MCF 10A (cell line): ENCODE measurements around the gene PPP2R5C. TPM values are rescaled to one million over a fixed set of nuclear protein-coding genes. Genes with fewer than 3 reads are reported as not detected.

ENCODE experiments used
- BruUV-seq: library from RNA; stranded (reverse); fragments of 400-500 nt; replicated peaks from 2 replicates; lab custom pipeline; 2021; lab: Mats Ljungman, UMichigan
- CTCF ChIA-PET: fragments of 300-600 bp; sonication (Branson Sonifier 250); formaldehyde crosslinking; extraction: SDS; loops from one replicate; lab custom pipeline; 2021; ENCODE audit warnings: antibody characterized with exemption, inconsistent platforms; lab: Yijun Ruan, JAX
- POLR2A ChIA-PET: fragments of 300-600, 350-650 bp; sonication (Branson Sonifier 250); formaldehyde crosslinking; extraction: SDS; loops from one replicate; lab custom pipeline; 2020; ENCODE audit warnings: antibody characterized with exemption, inconsistent platforms; lab: Yijun Ruan, JAX
- DNase-seq: peaks from one replicate; pipeline ENCODE4 v3.0.0-alpha.2; 2018; ENCODE audit not compliant: unreplicated experiment
- H3K27ac Mint-ChIP-seq: one replicate; pipeline ENCODE4 v1.8.0; 2022; ENCODE audit warnings: mild to moderate bottlenecking, low read depth, mixed read lengths; ENCODE audit not compliant: unreplicated experiment
- H3K27me3 Mint-ChIP-seq: one replicate; pipeline ENCODE4 v1.8.0; 2022; ENCODE audit warnings: mixed read lengths; ENCODE audit not compliant: insufficient read depth, unreplicated experiment
- H3K36me3 Mint-ChIP-seq: one replicate; pipeline ENCODE4 v1.8.0; 2022; ENCODE audit warnings: mild to moderate bottlenecking, moderate library complexity, mixed read lengths; ENCODE audit not compliant: insufficient read depth, unreplicated experiment
- H3K4me1 Mint-ChIP-seq: one replicate; pipeline ENCODE4 v1.8.0; 2022; ENCODE audit warnings: mixed read lengths; ENCODE audit not compliant: insufficient read depth, unreplicated experiment
- H3K4me3 Mint-ChIP-seq: one replicate; pipeline ENCODE4 v1.8.0; 2022; ENCODE audit warnings: mild to moderate bottlenecking, moderate library complexity, mixed read lengths; ENCODE audit not compliant: unreplicated experiment
- H3K9me3 Mint-ChIP-seq: one replicate; pipeline ENCODE4 v1.8.0; 2022; ENCODE audit warnings: mixed read lengths; ENCODE audit not compliant: unreplicated experiment
- intact Hi-C: fragments of 100-400 bp; cut with micrococcal nuclease; formaldehyde crosslinking; loops from 2 replicates; pipeline ENCODE4 v1.14.1; 2022
- total RNA-seq: library from RNA; stranded (reverse); gene quantifications from 2 replicates; pipeline ENCODE4 v1.2.3, GENCODE V29; 2022
- TF ChIP-seq, protein P1 (sequence below): fragments of 200-600 bp; IDR thresholded peaks from one replicate; pipeline ENCODE4 v1.8.0; 2022; ENCODE audit warnings: antibody characterized with exemption, mild to moderate bottlenecking; ENCODE audit not compliant: unreplicated experiment

PPP2R5C gene
- total RNA-seq, 1 experiment from 2014 or later = 118 TPM

DNA sequence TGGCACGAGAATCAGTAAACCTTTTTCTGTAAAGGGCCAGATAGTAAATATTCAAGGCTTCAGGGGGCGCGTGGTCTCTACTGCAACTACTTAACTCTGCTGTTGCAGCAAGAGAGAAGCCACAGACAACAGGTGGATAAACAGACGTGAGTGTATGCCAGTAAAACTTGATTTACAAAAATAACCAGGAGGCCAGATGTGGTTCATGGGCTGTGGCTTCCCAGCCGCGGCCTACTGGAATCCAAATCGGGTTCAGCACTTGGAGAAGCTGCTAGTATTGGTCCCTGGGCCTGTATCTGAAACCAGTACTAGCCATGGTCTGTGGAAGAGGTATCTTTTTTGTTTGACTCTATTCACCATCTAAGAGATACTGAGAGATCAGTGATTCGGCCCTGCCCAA, 13.3 kb downstream of the PPP2R5C start:
- TF ChIP-seq, protein P1, sequence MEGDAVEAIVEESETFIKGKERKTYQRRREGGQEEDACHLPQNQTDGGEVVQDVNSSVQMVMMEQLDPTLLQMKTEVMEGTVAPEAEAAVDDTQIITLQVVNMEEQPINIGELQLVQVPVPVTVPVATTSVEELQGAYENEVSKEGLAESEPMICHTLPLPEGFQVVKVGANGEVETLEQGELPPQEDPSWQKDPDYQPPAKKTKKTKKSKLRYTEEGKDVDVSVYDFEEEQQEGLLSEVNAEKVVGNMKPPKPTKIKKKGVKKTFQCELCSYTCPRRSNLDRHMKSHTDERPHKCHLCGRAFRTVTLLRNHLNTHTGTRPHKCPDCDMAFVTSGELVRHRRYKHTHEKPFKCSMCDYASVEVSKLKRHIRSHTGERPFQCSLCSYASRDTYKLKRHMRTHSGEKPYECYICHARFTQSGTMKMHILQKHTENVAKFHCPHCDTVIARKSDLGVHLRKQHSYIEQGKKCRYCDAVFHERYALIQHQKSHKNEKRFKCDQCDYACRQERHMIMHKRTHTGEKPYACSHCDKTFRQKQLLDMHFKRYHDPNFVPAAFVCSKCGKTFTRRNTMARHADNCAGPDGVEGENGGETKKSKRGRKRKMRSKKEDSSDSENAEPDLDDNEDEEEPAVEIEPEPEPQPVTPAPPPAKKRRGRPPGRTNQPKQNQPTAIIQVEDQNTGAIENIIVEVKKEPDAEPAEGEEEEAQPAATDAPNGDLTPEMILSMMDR = no peak
- Mint-ChIP-seq H3K27me3 (no peaks in the 10 kb centered on the region), H3K27ac (no peak overlapping the region), H3K4me3 (no peak overlapping the region), H3K36me3 (no peaks in the 10 kb centered on the region), H3K9me3 (no peaks in the 10 kb centered on the region), H3K4me1 (peaks cover 14% of the 10 kb centered on the region)
- intact Hi-C loops = loop anchor here (10.0 kb wide), 2 partner anchors 110 to 540 kb away; partner anchors contain the start of gene ZNF839
- no peak for DNase-seq
- CTCF ChIA-PET = no interaction called here
- POLR2A ChIA-PET = no interaction called here
- no TSS peak for BruUV-seq

DNA sequence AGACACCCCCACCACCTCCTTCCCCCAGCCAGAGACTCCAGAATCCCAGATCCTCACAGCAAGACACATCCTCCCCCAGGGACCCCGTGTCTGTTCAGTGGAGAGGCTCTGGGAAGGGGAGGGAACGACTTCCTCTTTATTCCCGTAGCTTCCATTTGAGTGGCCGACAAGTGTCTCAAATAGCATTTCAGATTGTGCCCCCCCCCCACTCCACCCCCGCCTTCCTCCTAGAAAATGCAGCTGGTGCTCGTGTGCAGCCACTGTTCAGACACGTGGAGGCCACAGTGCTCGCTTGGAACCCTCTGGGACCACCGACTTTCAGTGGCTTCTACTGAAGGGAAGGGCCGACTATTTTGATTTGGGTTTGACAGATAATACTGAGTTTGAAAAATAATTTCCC, 14.3 kb downstream of the PPP2R5C start:
- no TSS peak for BruUV-seq
- no peaks in the 10 kb centered on the region for H3K9me3 Mint-ChIP-seq
- H3K4me1 Mint-ChIP-seq = peaks cover 13% of the 10 kb centered on the region
- no peaks in the 10 kb centered on the region for H3K36me3 Mint-ChIP-seq
- no peak overlapping the region for H3K27ac Mint-ChIP-seq
- ChIA-PET CTCF (no interaction called here), POLR2A (no interaction called here)
- H3K4me3 Mint-ChIP-seq = no peak overlapping the region
- no peak for DNase-seq
- H3K27me3 Mint-ChIP-seq = no peaks in the 10 kb centered on the region
- intact Hi-C loops = loop anchor here (10.0 kb wide), 2 partner anchors 109 to 539 kb away; partner anchors contain the start of gene ZNF839
- TF ChIP-seq, protein P1 = no peak

DNA sequence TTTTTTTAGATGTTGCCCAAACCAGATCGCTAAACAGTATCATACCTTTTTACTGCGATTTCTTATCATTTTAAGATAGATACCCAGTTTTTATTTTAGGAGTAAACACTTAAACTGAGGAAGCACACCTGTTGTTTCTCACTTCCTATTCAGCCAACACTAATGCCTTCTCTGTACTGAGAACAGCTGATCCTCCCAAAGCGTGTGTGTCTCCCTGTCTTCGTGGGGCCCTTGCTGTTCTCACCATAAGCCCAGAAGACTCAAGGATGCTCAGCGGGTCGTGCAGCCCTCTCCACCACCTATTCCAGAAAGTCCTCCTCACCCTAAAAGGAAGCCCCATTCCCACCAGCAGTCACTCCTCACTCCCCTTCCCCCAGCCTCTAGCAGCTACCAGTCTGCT, 14.8 kb downstream of the PPP2R5C start:
- CTCF ChIA-PET = no interaction called here
- intact Hi-C loops = loop anchor here (10.0 kb wide), 2 partner anchors 108 to 538 kb away; partner anchors contain the start of gene ZNF839
- TF ChIP-seq, protein P1 = no peak
- H3K36me3 Mint-ChIP-seq = no peaks in the 10 kb centered on the region
- DNase-seq = no peak
- POLR2A ChIA-PET = no interaction called here
- peaks cover 8% of the 10 kb centered on the region for H3K4me1 Mint-ChIP-seq
- H3K4me3 Mint-ChIP-seq = no peak overlapping the region
- no peaks in the 10 kb centered on the region for H3K27me3 Mint-ChIP-seq
- no peaks in the 10 kb centered on the region for H3K9me3 Mint-ChIP-seq
- H3K27ac Mint-ChIP-seq = no peak overlapping the region
- BruUV-seq = no TSS peak

DNA sequence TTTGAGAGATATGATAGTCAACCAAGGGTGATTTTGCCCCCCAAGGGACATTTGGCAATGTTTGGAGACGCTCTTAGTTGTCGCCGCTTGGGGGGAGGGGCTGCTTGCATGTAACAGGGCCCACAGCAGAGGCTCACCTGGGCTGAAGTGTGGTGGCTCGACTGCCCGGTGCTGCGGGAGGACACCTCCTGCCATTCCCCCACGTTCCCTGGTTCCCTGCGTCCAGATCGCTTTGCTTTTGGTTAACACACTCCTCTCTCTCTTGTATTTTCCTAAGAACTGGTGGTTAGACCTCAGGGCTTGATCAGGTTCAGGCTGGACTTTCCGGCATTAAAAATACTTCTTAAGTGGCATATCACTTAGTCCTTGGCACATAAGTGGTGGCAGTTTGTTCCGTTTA, 18.9 kb downstream of the PPP2R5C start:
- H3K4me1 Mint-ChIP-seq = no peaks in the 10 kb centered on the region
- H3K4me3 Mint-ChIP-seq = no peak overlapping the region
- BruUV-seq = no TSS peak
- CTCF ChIA-PET = interaction anchor here (1.0 kb wide), 1 partner anchor 10 kb away, joined by 3 read pairs; no protein-coding TSS in a partner anchor
- no peaks in the 10 kb centered on the region for H3K27me3 Mint-ChIP-seq
- intact Hi-C loops = no loop called here
- no peaks in the 10 kb centered on the region for H3K36me3 Mint-ChIP-seq
- no peak overlapping the region for H3K27ac Mint-ChIP-seq
- H3K9me3 Mint-ChIP-seq = no peaks in the 10 kb centered on the region
- POLR2A ChIA-PET = no interaction called here
- TF ChIP-seq, protein P1 = no peak
- no peak for DNase-seq
